ENCODE results near the gene ARL8A.
"Not testable (repeated sequence)": the region's sequence is repeated elsewhere in the genome, so short reads cannot be mapped to it uniquely, and the experiment has no call there.

Gene ARL8A

GRCh38 chr1:202170726-202171125 lies 26.2 kb upstream of the ARL8A start:
- no peak overlapping the region for H3K4me3 ChIP-seq (ENCODE audit: low read length)
- H3K4me1 ChIP-seq (ENCODE audit: insufficient read depth, low read length): peaks cover 4% of the 10 kb centered on the region; the same call in 1 of the 2 replicates
- H3K27ac ChIP-seq (ENCODE audit: low read depth, low read length): no peak overlapping the region
- no peaks in the 10 kb centered on the region for H3K9me3 ChIP-seq (ENCODE audit: insufficient read depth, low read depth, low read length)
- whole genome bisulfite sequencing: 94% methylated on average over 6 of the region's 6 CpGs
- H3K36me3 ChIP-seq (ENCODE audit: insufficient read depth, low read length): no peaks in the 10 kb centered on the region
- H3K9ac ChIP-seq (ENCODE audit: low read depth, low read length): no peak overlapping the region
- no peaks in the 10 kb centered on the region for H3K27me3 ChIP-seq (ENCODE audit: insufficient read depth, low read length)

DNA sequence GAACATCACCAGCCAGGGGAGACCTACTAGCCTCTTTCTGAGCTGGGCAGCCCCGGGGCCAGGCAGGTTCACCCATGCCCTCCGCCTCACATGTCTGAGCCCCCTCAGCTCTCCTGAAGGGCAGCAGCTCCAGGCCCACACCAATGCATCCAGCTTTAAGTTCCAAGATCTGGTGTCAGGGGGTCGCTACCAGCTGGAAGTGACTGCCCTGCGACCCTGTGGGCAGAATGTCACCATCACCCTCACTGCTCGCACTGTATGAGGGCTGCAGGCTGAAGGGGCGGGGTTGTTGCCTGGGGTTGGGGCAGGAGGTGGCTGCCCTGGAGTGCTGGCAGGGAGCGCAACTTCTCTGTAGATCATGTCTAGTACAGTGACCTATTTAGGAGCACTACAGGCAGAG lies 24.3 kb upstream of the ARL8A start:
- no peak overlapping the region for H3K27ac ChIP-seq (ENCODE audit: low read depth, low read length)
- no peaks in the 10 kb centered on the region for H3K27me3 ChIP-seq (ENCODE audit: insufficient read depth, low read length)
- 89% methylated on average over 7 of the region's 7 CpGs for WGBS
- H3K36me3 ChIP-seq (ENCODE audit: insufficient read depth, low read length): no peaks in the 10 kb centered on the region
- peaks cover 8% of the 10 kb centered on the region; the same call in 1 of the 2 replicates for H3K4me1 ChIP-seq (ENCODE audit: insufficient read depth, low read length)
- no peak overlapping the region for H3K4me3 ChIP-seq (ENCODE audit: low read length)
- no peak overlapping the region for H3K9ac ChIP-seq (ENCODE audit: low read depth, low read length)
- no peaks in the 10 kb centered on the region for H3K9me3 ChIP-seq (ENCODE audit: insufficient read depth, low read depth, low read length)

GRCh38 chr1:202167708-202168415 lies 23.3 kb upstream of the ARL8A start:
- H3K4me1 ChIP-seq (ENCODE audit: insufficient read depth, low read length): peaks cover 8% of the 10 kb centered on the region; the same call in 1 of the 2 replicates
- no peaks in the 10 kb centered on the region for H3K27me3 ChIP-seq (ENCODE audit: insufficient read depth, low read length)
- no peak overlapping the region for H3K4me3 ChIP-seq (ENCODE audit: low read length)
- H3K36me3 ChIP-seq (ENCODE audit: insufficient read depth, low read length): no peaks in the 10 kb centered on the region
- WGBS: 88% methylated on average over 18 of the region's 18 CpGs
- no peaks in the 10 kb centered on the region for H3K9me3 ChIP-seq (ENCODE audit: insufficient read depth, low read depth, low read length)
- H3K27ac ChIP-seq (ENCODE audit: low read depth, low read length): no peak overlapping the region
- no peak overlapping the region for H3K9ac ChIP-seq (ENCODE audit: low read depth, low read length)

- not testable (repeated sequence) for H3K9me3 ChIP-seq (ENCODE audit: insufficient read depth, low read depth, low read length); H3K27ac ChIP-seq (ENCODE audit: low read depth, low read length); H3K27me3 ChIP-seq (ENCODE audit: insufficient read depth, low read length); H3K4me3 ChIP-seq (ENCODE audit: low read length); H3K9ac ChIP-seq (ENCODE audit: low read depth, low read length); H3K36me3 ChIP-seq (ENCODE audit: insufficient read depth, low read length); H3K4me1 ChIP-seq (ENCODE audit: insufficient read depth, low read length)
- WGBS: 92% methylated on average over 10 of the region's 13 CpGs
These were observed 22.5 kb upstream of the ARL8A start for GRCh38 chr1:202167054-202167453.

GRCh38 chr1:202165942-202166843 lies 21.7 kb upstream of the ARL8A start:
- H3K9ac ChIP-seq (ENCODE audit: low read depth, low read length): no peak overlapping the region
- H3K27ac ChIP-seq (ENCODE audit: low read depth, low read length): no peak overlapping the region
- H3K27me3 ChIP-seq (ENCODE audit: insufficient read depth, low read length): no peaks in the 10 kb centered on the region
- WGBS: 85% methylated on average over 9 of the region's 9 CpGs
- no peak overlapping the region for H3K4me3 ChIP-seq (ENCODE audit: low read length)
- H3K9me3 ChIP-seq (ENCODE audit: insufficient read depth, low read depth, low read length): no peaks in the 10 kb centered on the region
- peaks cover 15% of the 10 kb centered on the region; the same call in 1 of the 2 replicates for H3K4me1 ChIP-seq (ENCODE audit: insufficient read depth, low read length)
- H3K36me3 ChIP-seq (ENCODE audit: insufficient read depth, low read length): no peaks in the 10 kb centered on the region

- no peak overlapping the region for H3K27ac ChIP-seq (ENCODE audit: low read depth, low read length)
- no peaks in the 10 kb centered on the region for H3K36me3 ChIP-seq (ENCODE audit: insufficient read depth, low read length)
- H3K4me3 ChIP-seq (ENCODE audit: low read length): no peak overlapping the region
- no peak overlapping the region for H3K9ac ChIP-seq (ENCODE audit: low read depth, low read length)
- H3K9me3 ChIP-seq (ENCODE audit: insufficient read depth, low read depth, low read length): no peaks in the 10 kb centered on the region
- H3K4me1 ChIP-seq (ENCODE audit: insufficient read depth, low read length): peaks cover 15% of the 10 kb centered on the region; the same call in 1 of the 2 replicates
- H3K27me3 ChIP-seq (ENCODE audit: insufficient read depth, low read length): no peaks in the 10 kb centered on the region
- WGBS: 87% methylated on average over 20 of the region's 20 CpGs
These were observed 20.9 kb upstream of the ARL8A start for GRCh38 chr1:202165267-202165941.

DNA sequence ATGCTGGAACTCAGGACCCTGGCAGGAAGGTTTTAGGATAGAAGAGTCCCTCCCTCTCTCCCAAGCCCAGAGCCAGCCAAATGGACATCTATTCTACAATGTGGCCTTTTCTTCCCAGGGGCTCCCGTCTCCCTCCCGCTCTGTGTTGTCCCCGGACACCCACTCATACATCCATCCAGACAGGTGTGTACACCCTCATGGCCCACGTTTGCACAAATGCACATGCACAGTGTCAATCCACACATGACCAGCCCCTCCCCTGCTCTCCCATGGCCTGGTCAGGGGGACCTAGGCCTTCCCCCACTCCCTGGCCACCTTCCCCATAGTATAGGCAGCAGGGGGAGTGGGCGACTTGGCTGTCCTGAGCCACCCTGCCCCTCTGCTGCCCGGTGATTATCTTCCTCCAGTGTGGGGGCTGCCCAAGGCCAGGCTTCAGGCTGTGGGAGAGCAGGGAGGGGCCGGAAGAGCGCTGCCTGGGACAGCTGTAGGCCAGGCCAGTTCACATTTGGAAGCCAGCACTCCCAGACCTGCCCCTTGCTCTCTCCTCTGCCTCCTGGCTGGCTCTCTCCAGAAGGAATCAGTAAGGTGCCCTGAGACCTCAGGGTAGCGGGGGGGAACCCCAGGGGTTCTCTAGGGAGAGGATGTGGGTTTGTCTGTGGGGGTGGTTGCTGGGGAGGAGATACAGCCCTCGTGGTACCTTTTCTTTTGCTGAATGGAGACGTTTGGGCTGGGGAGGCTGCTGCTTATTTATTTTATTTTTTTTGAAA lies 19.9 kb upstream of the ARL8A start:
- Histone ChIP-seq H3K9ac (ENCODE audit: low read depth, low read length) (no peak overlapping the region), H3K27ac (ENCODE audit: low read depth, low read length) (no peak overlapping the region), H3K36me3 (ENCODE audit: insufficient read depth, low read length) (no peaks in the 10 kb centered on the region), H3K4me3 (ENCODE audit: low read length) (no peak overlapping the region), H3K9me3 (ENCODE audit: insufficient read depth, low read depth, low read length) (no peaks in the 10 kb centered on the region), H3K4me1 (ENCODE audit: insufficient read depth, low read length) (peaks cover 19% of the 10 kb centered on the region), H3K27me3 (ENCODE audit: insufficient read depth, low read length) (no peaks in the 10 kb centered on the region)
- WGBS: 86% methylated on average over 11 of the region's 11 CpGs

- H3K27me3 ChIP-seq (ENCODE audit: insufficient read depth, low read length): no peaks in the 10 kb centered on the region
- H3K36me3 ChIP-seq (ENCODE audit: insufficient read depth, low read length): no peaks in the 10 kb centered on the region
- H3K4me3 ChIP-seq (ENCODE audit: low read length): no peak overlapping the region
- H3K9ac ChIP-seq (ENCODE audit: low read depth, low read length): no peak overlapping the region
- 72% methylated on average over 12 of the region's 12 CpGs for WGBS
- H3K27ac ChIP-seq (ENCODE audit: low read depth, low read length): no peak overlapping the region
- H3K4me1 ChIP-seq (ENCODE audit: insufficient read depth, low read length): peaks cover 21% of the 10 kb centered on the region
- H3K9me3 ChIP-seq (ENCODE audit: insufficient read depth, low read depth, low read length): no peaks in the 10 kb centered on the region
These were observed 19.0 kb upstream of the ARL8A start for GRCh38 chr1:202163281-202164270.

DNA sequence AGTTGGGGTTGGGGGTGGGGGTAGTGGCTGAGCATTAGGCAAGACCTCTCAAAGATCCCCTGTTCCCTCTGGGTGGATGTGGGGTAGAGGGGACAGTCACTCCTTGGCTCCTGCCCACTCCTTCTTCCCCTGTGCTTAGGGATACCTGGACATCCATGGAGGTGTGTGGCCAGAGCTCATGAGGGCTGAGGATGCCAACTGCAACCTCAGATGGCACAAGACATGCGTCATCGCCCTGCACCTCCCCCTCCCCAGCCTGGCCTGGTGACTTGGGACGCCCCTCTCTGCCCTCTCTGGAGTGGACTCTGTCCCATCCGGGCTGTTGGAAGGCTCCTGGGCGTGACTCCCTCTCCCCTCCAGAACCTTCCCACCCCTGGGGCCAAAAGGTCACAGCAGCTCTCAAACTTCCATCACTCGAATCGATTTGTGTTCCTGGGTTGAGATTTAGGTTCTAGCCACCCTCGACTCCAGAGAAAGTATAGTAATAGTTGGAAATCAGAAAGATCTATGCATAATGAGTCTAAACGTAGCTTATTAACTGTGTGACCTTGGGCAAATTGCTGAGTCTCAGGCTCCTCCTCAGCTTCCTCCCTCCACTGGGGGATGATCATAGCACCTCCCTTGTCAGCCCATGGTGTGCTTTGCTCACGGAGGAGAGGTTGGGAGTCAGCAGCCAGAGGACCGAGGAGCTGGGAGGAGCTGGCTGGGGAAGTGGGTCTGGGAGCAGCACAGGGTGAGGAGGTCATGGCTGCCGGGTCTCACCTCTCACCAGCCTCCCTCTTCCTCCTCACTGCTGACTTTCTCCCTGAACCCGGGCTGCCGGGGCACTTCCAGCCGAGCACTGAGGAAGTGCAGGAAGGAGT lies 18.1 kb upstream of the ARL8A start:
- Histone ChIP-seq H3K9ac (ENCODE audit: low read depth, low read length) (no peak overlapping the region), H3K27ac (ENCODE audit: low read depth, low read length) (no peak overlapping the region), H3K9me3 (ENCODE audit: insufficient read depth, low read depth, low read length) (no peaks in the 10 kb centered on the region), H3K4me1 (ENCODE audit: insufficient read depth, low read length) (peaks cover 21% of the 10 kb centered on the region), H3K36me3 (ENCODE audit: insufficient read depth, low read length) (no peaks in the 10 kb centered on the region), H3K27me3 (ENCODE audit: insufficient read depth, low read length) (no peaks in the 10 kb centered on the region), H3K4me3 (ENCODE audit: low read length) (no peak overlapping the region)
- 83% methylated on average over 14 of the region's 15 CpGs for WGBS

All from HUES64 (cell line).